Activated naive CD4-positive, alpha-beta T cell (primary cell): ENCODE measurements around the gene SCN4A.
"Not testable (repeated sequence)": the region's sequence is repeated elsewhere in the genome, so short reads cannot be mapped to it uniquely, and the experiment has no call there.

Source experiments
- DNase-seq, 4 experiments: peaks; one replicate each; lab custom pipeline; 2025; lab: John Stamatoyannopoulos, UW

SCN4A gene

DNA sequence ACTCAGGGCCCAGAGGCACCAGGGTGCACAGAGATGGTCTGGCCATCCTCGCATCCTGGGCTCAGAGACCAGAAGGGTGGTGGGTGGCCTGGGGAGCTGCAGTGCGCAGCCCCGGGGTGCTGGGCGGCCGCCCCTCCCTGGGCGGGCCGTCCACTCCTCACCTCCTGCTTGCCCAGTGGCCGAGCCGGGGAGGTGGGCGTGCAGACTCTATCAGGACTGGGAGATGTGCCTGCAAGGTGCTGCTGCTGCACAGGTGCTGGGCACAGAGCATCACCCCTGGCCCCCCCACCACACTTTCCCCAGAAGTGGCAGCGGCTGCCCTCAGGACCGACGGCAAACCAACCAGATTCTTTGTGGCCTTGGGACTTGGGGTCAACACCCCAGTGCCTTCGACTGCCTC lies at the start of gene SCN4A:
Gene SCN4A, minus strand, starts transcription at position 123 of the 400 bp plus-strand sequence. Its CDS starts 77 bp downstream, at position 46.
- no peak for DNase-seq

DNA sequence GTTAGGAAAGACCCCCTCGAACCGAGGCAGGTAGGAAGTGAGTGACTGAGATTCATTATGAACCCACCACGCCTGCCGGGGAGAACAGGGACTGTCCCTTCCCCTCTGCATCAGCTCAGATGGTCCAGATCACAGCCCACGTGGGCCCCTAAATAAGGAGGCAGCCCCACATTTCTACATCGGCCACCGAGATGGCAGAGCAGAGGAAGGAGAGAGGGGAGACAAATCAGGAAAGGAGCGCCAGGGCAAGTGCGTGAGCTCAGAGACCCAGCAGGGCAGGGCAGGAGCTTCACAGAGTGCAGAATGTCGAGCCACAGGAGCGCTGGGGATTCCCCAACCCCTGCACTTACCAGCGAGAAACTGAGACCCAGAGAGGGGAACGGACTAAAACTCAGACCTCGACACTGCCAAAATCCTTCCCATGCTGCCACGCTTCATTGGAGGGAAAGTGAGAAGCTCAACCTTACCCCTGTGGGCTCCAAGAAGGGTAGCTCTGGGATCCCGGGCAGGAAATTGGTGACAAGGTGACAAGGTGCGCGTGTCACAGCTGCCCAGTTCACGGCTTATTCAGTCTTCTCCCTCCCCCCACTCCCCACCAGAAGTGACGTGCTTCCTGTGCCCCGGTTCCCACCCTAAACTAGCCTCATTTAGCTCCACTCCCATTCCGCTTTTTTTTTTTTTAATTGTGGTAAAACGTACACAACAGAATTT lies 47.5 kb upstream of the SCN4A start, which contains the start of gene ICAM2:
Gene ICAM2, minus strand, starts transcription at position 578 of the 711 bp plus-strand sequence. CDS start 13,942 bp downstream, outside the sequence.
- DNase-seq = peak; percentile 48 to 77 (median 72)

DNA sequence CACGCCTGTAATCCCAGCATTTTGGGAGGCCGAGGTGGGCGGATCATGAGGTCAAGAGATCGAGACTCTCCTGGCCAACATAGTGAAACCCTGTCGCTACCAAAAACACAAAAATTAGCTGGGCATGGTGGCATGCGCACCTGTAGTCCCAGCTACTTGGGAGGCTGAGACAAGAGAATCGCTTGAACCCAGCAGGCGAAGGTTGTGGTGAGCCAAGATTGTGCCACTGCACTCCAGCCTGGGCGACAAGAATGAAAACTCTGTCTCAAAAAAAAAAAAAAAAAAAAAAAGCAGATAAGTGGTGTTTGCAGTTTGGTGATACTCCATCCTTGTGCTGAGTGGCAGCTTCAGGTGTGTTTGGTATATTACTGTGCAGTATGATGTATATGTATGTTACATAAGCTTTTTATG lies 46.8 kb upstream of the SCN4A start:
- DNase-seq = not testable (repeated sequence)

DNA sequence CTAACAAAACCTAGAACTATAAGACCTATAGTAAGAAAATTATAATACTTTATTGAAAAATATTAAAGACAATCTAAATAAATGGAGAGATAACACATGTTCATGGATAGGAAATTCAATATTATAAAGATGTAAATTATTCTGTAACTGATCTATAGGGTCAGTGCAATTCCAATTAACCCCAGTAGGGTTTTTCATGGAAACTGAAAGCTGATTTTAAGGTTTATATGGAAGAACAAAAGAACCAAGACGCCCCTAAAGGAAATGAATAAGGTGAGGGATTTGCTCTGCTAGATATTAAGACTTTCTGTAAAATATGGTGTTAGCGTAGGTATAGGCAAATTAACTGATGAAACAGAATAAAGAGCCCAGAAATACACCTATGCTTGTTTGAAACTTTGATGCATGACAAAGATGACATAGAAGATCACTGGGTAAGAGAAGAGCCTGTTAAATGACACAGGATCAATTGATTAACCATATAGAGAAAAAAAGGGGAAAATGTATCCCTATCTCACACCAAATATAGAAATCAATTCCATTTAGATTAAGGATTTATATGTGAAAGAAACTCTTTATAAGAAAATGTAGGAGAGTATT lies 44.8 kb upstream of the SCN4A start:
- no peak for DNase-seq

DNA sequence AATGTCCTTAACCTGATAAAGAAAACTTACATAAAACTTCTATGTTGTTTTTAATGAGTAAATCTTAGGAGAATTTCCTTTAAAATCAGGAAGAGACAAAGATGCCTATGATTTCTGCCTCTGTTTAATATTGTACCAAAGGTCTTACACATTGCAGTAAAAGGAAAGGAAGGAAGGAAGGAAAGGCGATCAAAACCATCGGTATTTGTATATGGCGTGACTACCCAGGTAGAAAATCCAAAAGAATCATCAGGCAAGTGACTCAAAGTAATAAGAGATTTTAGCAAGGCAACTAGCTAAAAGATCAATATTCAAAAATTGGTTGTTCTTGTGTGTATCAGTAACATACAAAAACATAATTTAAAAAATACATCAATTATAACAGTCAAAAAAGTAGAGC lies 44.3 kb upstream of the SCN4A start:
- DNase-seq = no peak

DNA sequence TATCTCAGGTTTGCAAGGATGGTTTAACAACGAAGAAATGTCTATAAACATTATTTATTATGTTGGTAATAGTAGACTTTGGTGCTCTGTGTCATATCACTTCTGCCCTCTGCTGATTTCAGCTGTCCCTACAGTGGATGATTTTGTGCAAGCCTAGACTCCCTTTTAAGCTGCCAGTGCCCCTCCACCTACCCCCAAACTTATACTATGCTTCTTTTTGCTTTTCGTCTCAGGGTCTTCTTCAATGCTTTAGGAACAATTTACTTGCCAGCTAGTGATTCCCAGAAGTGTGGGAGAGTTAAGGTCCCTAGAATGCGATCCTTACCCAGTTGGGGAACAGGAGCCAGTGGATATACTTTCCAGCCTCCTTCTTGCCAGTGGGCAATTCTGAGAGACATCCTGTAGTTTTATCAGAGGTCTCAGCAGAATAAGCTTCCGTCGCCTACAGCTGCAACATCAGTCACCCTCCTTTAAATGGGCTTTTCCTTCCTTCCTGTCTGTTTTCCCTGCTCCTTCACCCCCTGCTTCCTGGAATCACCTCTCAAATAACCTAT lies 43.6 kb upstream of the SCN4A start:
- no peak for DNase-seq

DNA sequence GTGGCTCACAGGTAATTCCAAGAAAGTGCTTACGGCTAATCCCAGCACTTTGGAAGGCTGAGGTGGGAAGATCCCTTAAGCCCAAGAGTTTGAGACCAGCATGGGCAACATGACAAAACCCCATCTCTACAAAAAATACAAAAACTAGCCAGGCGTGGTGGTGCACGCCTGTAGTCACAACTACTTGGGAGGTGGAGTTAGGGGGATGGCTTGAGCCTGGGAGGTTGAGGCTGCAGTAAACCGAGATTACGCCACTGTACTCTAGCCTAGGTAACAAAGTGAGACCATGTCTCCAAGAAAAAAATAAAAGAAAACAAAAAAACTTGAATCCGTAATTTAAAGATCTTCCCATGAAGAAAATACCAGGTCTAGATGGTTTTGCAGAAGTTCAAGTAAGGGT lies 42.7 kb upstream of the SCN4A start:
- no peak for DNase-seq

DNA sequence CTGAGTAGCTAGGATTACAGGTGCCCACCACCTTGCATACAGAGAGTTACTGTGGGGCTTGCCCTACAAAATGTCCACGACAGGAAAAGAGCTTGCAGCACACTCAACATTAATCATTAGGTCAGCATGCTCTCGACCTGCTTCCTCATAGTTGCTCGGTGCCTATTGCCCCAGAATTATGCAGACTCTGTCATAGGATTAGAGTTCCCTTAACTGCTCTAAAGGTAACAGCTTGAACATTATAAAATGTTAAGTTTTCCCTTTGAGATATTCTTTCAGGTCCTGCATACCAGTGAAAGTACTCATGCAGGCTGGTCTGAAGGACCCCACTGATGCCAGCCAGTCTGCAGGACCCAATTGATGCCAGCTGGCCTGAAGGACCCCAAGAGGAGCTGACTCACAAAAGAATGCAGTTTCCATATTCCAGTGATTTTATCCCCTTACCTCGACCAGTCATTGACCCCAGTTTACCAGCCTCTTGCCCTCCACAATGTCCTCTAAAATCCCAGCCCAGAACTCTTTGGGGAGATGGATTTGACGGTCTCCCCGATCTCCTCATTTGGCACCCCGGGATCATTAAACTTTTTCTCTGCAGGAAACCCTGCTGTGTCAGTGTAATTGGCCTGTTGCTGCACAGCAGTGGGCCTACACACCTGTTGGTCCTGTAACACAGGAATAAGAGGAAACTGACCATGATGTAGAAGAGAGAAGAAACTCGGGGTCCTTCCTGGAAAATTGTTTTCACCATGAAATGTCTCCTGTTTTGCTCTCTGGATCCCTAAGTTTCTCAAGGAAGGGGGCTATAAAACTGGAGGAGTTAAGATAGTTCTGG lies 37.1 kb upstream of the SCN4A start:
- no peak for DNase-seq

DNA sequence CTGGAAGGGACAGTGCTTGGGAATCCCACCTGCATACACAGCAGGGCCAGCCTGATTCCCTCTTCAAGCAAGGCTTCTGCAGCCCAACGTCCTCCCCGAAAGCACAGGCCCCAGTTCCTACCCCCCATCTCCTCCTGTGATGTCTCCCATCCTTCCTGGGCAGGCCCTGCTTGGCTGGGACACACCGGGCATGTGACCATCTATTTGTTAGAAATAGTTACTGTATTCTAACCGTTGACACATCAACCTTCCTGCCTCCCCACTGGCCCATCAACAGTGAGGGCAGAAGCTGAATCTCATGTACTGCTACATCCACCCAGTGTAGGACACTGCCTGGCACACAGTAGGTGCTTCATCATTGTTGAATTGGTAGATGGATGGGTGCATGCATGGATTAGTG lies 36.1 kb upstream of the SCN4A start:
- DNase-seq = no peak

DNA sequence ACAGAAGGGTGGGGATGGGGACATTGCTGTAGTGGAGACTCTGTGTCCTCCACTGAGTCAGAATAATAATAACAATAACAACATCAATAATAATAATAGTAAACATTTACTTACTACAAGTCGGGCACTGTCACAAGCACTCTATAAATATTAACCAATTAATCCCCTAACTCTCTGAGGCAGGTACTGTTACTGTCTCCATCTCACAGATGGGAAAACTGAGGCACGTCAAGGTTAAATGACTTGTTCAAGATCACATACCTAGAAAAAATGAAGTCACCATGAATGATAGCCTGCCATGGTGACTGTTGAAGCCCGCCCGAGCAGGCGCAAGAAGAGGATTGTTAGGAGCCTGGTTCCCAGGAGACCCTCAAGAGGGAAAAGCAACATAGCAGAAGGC lies 35.6 kb upstream of the SCN4A start:
- DNase-seq = no peak

DNA sequence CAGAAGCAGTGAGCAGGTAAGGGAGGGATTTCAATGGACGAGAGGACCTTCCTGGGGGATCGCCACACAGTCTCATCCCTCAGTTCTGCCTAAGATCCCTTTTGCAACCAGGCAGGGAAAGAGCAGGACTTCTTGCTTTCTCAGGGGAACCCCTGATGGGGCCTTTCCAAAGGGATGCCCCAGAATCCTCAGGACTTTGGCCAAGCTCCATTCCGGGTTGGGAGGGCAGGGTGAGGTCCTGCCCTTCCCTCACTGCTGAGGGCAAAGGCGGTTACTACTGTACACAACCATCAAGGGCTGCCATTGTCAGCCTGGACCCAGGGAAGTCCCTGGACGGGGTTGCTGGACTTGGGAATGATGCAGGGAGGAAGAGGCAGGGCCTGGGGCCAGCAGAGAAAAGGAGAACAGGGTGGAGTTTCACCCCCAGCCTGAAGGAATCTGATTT lies 35.1 kb upstream of the SCN4A start:
- no peak for DNase-seq

DNA sequence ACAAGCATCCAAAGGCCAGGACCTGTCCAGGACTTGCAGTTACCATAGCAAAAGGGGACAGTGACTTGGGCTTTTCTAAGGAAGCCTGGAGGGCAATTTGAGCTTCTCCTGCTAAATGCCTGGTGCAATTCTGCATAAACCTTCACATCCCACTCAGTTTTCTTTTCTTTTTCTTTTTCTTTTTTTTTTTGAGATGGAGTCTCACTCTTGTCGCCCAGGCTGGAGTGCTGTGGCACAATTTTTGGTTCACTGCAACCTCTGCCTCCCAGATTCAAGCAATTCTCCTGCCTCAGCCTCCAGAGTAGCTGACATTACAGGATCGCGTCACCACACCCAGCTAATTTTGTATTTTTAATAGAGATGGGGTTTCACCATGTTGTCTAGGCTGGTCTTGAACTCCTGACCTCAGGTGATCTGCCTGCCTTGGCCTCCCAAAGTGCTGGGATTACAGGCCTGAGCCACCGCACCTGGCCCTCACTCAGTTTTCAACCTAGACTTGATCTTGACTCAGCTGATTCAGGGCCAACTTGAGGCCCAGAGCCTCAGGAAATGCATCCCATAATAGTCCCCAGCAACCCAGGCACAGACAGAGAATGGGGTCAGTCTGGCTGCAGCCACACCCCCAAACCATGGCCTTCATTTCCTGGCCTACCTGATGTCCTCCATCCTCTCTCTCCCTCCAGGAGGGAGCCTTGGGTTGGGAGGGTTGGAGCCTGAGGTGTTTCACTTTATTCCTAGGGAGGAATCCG lies 34.5 kb upstream of the SCN4A start:
- not testable (repeated sequence) for DNase-seq

DNA sequence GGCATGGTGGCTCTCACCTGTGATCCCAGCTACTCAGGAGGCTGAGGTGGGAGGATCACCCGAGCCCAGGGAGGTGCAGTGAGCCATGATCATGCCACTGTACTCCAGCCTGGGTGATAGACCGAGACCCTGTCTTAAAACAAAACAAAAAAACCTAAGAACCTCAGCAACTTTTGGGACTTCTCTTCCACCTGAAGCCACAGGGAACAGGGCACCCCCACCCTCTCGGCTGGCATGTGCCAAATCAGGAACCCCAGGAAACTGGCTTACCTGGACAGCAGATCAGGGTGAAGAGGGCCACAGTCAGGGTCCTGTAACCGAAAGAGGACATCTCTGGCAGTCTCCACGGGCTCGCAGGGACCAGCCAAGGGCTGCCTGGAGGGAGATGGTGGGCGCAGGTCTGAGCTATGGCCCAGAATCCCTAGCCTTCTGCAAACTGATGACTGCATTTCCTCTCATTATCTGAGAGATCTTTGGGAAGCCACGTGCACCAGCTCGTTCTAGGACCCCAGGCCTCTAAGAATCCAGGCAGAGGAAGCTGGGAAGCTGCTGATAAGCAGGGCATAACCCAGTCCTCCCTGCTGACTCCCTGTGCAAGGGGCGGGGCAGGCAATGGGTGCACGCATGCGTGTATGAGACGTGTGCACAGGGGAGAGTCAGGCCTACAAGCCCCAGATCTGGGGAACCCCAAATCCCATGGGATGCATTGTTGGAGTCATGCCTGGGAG lies 33.8 kb upstream of the SCN4A start:
- DNase-seq = no peak

DNA sequence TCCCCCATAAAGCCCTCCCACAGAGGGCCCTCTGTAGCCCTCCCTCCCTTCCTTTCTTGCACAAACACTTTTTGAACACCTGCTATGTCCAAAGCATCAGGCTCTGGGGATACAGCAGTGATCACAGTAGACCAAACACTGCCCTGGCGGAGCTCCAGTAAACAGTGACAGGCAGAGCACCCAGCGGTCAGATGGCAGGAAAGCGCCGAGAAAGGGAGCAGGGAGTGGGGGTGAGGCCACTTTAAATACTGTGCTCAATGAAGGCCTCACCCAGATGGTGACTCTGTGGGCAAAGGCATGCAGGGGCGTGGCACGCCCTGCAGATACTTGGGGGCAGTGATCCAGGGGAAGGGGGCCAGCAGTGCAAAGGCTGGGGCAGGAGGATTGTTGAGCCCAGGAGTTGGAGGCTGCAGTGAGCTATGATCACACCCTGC lies 33.0 kb upstream of the SCN4A start:
- no peak for DNase-seq

DNA sequence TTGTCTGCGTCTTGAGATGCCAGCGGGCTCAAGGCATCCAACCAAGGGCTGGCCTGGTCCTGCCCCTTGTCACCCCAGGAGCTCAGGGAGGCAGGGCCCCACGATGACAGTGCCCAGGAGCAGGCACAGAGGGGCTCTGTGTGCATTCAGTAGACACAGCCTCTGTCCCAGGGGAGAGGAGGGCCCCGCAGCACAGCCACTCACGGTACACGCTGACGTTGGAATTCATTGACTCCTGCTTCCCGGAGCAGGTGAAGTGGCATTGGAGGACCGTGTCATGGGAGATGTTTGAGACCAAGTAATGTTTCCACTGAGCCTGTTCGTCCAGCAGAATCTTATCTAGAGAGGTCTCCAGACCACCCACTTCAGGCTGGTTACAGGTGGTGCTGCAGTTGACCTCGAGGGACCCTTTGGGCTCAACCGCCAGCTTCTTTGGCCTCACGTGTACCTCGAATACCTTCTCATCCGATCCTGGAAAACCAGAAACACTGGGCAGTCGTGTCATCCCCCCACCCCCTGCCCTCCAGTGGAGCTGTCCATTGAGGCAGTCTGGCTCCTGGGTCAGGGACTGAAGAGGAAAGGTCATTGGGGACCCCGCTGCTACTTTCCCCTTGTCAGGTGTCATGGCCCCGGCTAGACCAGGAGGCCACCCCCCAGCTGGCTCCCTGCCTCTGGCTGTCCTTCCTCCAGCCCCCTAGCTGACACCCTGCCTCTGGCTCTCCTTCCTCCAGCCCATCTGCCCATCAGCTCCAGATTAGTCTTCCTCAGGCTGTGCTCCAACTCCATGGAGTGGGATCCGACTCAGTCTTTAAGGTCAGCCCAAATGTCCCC lies 32.4 kb upstream of the SCN4A start:
- no peak for DNase-seq

DNA sequence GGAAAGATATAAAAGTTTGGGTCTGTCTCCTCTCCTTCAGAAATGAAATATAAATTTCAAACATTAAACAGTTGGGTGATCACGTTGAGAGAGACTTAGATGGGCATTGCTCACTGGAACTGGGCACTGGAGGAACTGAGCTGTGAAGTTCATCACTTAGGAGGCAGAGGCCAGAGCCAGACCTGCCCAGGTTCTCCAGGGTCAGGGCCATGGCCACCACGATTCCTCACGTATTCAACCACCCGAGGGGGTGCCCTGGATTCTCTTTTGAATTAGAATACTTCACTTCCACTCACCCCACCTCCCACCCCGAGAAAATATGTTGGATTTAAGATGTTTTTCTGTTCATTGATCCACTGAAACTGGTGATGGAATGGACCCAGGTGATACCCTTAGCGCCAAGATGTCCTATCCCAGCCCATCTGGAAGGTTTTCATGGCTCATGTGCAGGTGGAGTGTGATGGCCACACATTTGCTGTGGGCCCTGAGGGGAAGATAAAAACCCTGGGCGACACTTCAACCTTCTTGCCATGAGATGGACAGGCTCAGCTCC lies 31.6 kb upstream of the SCN4A start:
- DNase-seq = no peak

DNA sequence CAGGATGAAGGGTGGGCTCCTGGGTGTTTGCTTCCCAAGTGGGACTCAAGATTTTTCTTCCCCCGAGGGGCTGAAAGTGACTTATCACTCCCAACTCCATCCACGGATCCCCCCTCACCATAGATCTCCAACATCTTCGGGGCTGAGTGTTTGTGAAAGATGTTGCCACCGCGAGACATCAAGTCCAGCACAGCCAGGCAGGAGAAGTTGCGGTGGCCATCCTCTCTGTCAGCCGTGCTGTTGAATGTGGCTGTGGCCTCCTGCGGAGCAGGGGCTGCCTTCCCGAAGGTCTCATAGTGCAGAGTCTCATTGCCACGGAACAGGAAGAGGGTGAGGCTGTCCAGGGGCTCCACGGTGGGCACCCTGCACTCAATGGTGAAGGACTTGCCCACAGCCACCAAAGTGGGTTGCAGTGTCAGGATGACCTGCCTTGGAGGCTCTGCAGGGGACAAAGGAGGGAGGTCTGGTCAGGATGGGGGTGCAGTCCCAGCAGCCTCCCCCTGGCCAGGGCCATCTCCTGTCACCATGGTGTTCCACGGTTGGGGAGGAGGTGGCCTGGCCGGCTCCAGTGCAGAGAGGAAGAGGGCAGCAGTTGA lies 30.9 kb upstream of the SCN4A start:
- DNase-seq = no peak

DNA sequence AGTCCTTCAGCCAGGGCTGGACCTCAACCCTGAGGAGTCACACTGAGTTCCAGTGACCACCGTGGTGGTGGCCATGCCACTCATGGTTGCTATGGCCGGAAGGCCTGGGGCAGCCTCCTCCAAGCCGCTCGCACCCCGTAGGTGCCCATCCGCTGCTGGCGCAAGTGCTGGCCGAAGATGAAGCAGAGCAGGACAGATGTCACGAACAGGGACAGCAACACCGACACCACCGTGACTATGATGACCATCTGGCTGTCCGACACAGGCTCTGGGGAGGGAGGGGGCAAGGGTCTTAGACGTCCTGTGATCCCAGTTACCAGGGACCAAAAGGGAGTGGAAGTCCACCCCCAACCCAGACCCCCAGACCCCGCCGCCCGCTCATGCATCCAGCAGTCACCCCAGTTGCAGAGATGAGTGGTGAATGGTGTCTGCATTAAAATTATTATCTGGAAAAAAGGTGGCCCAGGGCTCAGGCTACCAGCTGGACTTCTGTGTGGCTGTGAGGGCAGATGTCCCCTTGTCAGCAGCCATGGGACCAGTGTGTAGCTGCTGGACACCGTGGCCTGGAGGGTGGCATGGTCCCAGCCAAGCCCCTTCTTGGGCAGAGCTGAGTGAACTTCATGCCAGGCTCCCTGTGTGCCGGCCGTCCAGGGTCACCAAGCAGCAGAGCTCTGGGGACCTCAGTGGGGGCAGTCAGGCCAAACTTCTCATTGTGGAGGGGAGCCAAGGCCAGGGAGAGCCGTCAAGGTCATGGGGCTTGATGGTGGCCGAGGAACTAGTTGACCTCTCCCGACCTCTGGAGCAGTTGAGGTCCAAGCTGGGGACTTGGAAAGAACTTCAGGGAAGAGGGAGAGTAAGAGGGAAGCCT lies 30.2 kb upstream of the SCN4A start:
- DNase-seq = no peak
